Activated T-cell treated with anti-CD3 and anti-CD28 coated beads, Interleukin-2, amount 50 U/mL, for 72 hours (primary cell): ENCODE measurements around the gene MLKL. TPM values are rescaled to one million over a fixed set of nuclear protein-coding genes. Genes with fewer than 3 reads are reported as not detected.

Source experiments
- ATAC-seq, 2 donors: fragments of 150-1000 bp; cut with Tn5 transposase; replicated peaks in 1 of 2; 2 replicates each; pipeline ENCODE4 v1.10.0; 2021; ENCODE audit warnings: moderate library complexity in 2 of 2, mild to moderate bottlenecking in 1 of 2
- DNase-seq, 2 donors: peaks; one replicate each; pipeline ENCODE4 v3.0.0; 2021 to 2022; ENCODE audit warnings: mixed read lengths in 1 of 2
- H3K27ac Mint-ChIP-seq: one replicate; pipeline ENCODE4 v1.8.0; 2022; ENCODE audit warnings: mild to moderate bottlenecking, moderate library complexity, mixed read lengths
- H3K27me3 Mint-ChIP-seq: one replicate; pipeline ENCODE4 v1.8.0; 2022; ENCODE audit warnings: low read depth, mixed read lengths
- H3K36me3 Mint-ChIP-seq, 2 donors: one replicate each; pipeline ENCODE4 v1.8.0; 2022; ENCODE audit warnings: mixed read lengths in 2 of 2, mild to moderate bottlenecking in 1 of 2; ENCODE audit not compliant: insufficient read depth in 2 of 2
- H3K4me1 Mint-ChIP-seq: one replicate; pipeline ENCODE4 v1.8.0; 2022; ENCODE audit warnings: low read depth, mixed read lengths
- H3K4me3 Mint-ChIP-seq, 2 donors: one replicate each; pipeline ENCODE4 v1.8.0; 2022; ENCODE audit warnings: mild to moderate bottlenecking in 2 of 2, mixed read lengths in 2 of 2, moderate library complexity in 2 of 2
- H3K9me3 Mint-ChIP-seq, 2 donors: one replicate each; pipeline ENCODE4 v1.8.0; 2022; ENCODE audit warnings: mixed read lengths in 2 of 2
- total RNA-seq, 2 donors: library from RNA; stranded (reverse); gene quantifications; one replicate each; pipeline ENCODE4 v1.2.3, GENCODE V29; 2022

MLKL gene
- total RNA-seq, 2 donors from 2014 or later = 16.9 to 23.2 TPM

DNA sequence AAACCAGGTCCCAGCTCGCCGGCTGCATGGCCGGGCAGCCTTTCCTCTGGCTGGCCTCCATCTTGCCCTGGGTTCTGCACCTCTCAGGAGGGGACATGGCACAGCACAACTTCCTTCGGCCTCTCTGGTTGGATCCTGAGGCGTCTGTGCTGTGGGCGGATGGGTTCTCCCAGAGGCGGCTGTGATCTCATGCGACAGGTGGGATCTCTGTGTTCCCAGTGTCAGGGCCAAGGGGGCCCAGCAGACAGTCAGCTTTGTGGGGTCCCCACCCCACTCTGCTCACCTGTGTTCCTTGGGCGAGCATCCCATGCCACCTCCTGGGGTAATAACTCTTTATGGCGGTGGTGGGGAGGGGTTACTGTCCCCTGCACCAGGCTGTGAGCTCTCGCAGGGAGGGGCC is 38.2 kb upstream of the MLKL start:
- Mint-ChIP-seq H3K36me3 (no peaks in the 10 kb centered on the region), H3K27me3 (no peaks in the 10 kb centered on the region), H3K4me1 (peaks cover 5% of the 10 kb centered on the region), H3K4me3 (no peak overlapping the region), H3K9me3 (no peaks in the 10 kb centered on the region), H3K27ac (no peak overlapping the region)
- no peak for DNase-seq
- ATAC-seq = no peak

DNA sequence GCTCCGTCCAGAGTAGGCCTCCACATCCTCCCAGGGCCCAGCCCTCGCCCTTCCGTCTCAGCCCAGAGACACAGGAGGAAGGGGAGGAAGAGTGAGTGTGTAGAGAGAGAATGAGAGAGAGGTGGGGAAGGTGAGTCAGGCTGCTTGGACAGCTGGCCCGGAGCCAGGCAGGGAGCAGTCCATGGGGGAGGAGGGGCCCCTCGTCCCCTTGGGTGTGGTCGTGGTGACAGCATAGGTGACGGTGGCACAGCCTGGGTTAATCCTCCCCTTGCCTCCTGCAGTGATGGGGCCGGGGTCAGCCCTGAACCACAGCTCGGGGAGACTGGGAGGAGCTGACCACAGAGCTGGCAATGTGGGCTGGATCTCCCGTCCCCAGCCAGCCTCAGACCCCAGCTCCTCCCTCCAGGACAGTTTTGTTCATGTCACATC is 37.5 kb upstream of the MLKL start:
- no peak overlapping the region for H3K27ac Mint-ChIP-seq
- no peak overlapping the region for H3K4me3 Mint-ChIP-seq
- H3K9me3 Mint-ChIP-seq = no peaks in the 10 kb centered on the region
- H3K4me1 Mint-ChIP-seq = peaks cover 5% of the 10 kb centered on the region
- no peaks in the 10 kb centered on the region for H3K36me3 Mint-ChIP-seq
- DNase-seq (no peak), ATAC-seq (peak in 1 of 2 donors; percentile 21)
- H3K27me3 Mint-ChIP-seq = no peaks in the 10 kb centered on the region

DNA sequence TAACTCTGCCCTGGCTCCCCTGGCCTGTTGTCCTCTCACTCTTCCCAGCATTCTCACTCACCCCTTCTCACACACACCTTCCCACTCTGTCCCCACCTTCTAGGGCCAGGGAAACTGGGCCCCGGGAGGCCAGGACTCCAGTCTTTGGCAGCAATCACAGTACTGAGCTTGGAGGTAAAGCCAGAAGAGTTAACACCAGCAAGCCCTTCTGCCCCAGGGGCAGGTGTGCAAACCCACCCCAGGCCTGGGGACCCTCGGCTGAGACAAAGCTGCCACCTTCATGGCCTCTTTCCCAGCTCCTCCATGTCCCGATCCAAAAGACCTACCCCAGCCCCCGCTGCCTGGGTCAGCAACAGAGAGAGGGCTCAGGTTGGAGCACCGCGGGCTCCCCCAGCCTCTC is 36.9 kb upstream of the MLKL start:
- Mint-ChIP-seq H3K27me3 (no peaks in the 10 kb centered on the region), H3K9me3 (no peaks in the 10 kb centered on the region), H3K4me3 (no peak overlapping the region), H3K36me3 (no peaks in the 10 kb centered on the region), H3K27ac (no peak overlapping the region), H3K4me1 (peaks cover 5% of the 10 kb centered on the region)
- DNase-seq (no peak), ATAC-seq (no peak)

DNA sequence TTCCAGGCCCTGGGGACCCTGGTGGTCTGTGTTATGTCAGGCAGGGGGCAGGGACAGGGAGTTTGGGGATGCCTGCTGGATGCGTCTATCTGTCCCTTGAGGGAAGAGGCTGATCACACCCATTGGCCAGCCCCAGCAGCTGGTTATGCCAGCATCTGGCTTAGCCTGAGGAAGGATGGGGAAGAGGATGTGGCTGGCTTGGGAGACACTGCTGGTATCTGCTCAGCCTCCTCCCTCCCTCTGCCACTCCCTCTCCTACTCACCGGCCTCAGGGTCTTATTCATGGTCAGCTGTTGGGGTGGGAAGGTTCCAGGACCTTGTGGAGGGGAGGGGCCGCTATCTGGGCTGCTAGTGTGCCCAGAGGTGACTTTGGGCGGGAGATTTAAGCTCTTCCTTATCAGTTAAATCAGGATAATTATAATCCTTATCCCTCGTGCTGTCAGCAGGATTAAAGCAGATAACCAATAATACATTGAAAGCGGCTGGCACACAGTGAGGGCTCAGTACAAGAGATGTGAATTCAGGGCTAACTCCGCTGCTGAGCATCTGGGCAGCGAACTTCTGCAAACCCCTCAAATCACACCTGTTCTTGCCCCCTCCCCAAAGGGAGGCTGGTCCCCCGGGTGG is 36.0 kb upstream of the MLKL start:
- H3K4me1 Mint-ChIP-seq = peaks cover 5% of the 10 kb centered on the region
- H3K27ac Mint-ChIP-seq = no peak overlapping the region
- H3K4me3 Mint-ChIP-seq = no peak overlapping the region
- no peaks in the 10 kb centered on the region for H3K9me3 Mint-ChIP-seq
- no peaks in the 10 kb centered on the region for H3K27me3 Mint-ChIP-seq
- DNase-seq (no peak), ATAC-seq (no peak)
- H3K36me3 Mint-ChIP-seq = no peaks in the 10 kb centered on the region

DNA sequence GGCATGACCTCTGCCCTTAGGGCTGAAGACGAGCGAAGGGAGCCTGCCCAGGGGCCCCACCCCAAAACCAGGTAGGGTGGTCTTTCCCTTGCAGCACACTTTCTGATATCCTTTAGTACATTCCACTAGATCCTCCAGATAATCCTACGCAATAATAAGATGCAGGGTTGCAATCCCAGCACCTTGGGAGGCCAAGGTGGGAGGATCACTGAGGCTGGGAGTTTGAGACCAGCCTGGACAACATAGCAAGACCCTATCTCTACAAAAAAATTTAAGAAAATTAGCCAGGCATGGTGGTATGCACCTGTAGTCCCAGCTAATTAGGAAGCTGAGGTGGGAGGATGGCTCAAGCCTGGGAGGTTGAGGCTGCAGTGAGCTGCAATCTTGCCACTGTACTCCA is 34.9 kb upstream of the MLKL start:
- ATAC-seq (no peak), DNase-seq (no peak)
- Mint-ChIP-seq H3K27me3 (no peaks in the 10 kb centered on the region), H3K27ac (no peak overlapping the region), H3K36me3 (no peaks in the 10 kb centered on the region), H3K4me1 (peaks cover 5% of the 10 kb centered on the region), H3K4me3 (no peak overlapping the region), H3K9me3 (no peaks in the 10 kb centered on the region)

DNA sequence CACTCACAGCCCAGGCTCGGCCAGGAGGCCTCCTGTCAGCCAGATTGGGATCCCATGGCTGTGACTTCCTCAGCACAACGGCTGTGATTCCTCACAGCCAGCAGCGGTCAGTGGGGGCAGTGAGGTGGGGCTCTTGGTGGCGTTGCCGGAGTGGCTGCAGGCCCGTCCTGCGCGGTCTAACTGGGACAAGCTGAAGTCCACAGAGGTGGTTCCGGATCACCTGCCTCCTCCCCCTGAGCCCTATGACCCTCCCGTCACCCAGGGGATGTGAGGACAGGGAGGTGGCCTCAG is 34.4 kb upstream of the MLKL start:
- Mint-ChIP-seq H3K4me1 (peaks cover 4% of the 10 kb centered on the region), H3K9me3 (no peaks in the 10 kb centered on the region), H3K4me3 (no peak overlapping the region), H3K36me3 (no peaks in the 10 kb centered on the region), H3K27ac (no peak overlapping the region), H3K27me3 (no peaks in the 10 kb centered on the region)
- DNase-seq (no peak), ATAC-seq (no peak)

DNA sequence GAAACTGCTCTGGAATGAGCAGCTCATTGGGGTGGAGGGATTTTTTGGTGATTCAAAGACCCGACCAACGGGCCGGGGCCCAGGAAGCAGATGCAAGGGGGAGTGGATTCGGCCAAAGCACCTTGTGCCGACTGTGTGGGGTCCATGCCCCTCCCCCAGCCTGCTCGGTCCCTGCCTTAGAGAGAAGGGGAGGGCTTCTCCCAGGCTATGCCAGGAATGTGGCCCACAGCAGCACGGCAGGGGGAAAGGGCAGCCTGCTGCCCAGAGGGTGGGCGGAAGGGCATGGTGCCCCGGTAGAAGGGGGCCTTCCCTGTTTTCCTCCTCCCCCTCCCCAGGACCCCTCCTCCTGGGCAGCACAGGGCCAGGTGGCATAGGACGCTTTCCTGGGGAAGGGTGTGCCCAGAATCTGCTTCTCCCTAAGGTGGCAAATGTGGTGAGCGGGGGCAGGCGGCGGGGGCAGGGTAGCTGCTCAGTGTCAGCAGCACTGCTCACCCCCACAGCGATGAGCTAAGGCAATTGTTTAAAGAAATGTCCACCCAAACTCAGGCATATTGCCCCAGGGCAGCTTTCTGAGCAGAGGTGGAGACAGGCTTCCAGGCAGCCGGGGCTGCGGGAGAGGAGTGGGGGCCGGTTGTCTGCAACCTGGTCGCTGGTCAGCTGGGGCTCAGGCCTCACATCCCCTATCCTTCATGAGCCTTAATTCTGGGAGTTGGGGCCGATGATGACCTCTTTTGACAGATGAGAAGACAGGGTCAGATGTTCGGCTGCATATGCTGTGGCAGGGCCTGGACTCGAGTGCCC is 33.9 kb upstream of the MLKL start:
- Mint-ChIP-seq H3K27me3 (no peaks in the 10 kb centered on the region), H3K4me3 (no peak overlapping the region), H3K4me1 (peaks cover 2% of the 10 kb centered on the region), H3K9me3 (no peaks in the 10 kb centered on the region), H3K27ac (no peak overlapping the region), H3K36me3 (no peaks in the 10 kb centered on the region)
- ATAC-seq (no peak), DNase-seq (no peak)

DNA sequence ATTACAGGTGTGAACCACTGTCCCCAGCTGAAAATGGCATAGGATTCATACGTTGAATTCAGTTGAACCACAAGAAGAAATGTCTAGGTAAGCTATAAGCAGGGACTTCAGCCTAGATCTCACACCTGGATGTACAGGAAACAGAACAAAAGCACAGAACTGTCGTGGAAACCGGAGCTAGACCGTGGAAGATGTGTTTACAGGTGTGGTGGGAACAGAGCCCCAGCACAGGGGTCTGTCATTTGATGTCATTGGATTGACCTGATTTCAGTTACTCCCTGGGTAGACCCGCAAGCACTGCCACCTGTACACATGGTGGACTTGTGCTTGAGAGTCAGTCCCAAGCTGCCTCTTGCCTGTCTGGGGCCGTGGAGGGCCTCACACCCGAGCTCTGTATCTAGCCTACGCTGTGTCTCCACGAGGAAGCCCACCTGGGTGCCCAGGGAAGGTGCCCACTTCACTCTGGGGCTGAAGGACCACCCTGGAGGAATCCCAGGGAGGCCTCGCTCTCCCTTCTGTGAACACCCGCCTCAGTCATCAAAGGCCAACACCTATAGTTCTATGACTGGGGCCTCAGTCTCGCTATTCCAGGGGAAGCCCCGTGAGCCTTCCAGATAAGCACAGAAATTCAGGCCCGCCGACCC is 32.2 kb upstream of the MLKL start:
- DNase-seq (no peak), ATAC-seq (no peak)
- H3K9me3 Mint-ChIP-seq = no peaks in the 10 kb centered on the region
- no peak overlapping the region for H3K27ac Mint-ChIP-seq
- no peaks in the 10 kb centered on the region for H3K36me3 Mint-ChIP-seq
- H3K27me3 Mint-ChIP-seq = no peaks in the 10 kb centered on the region
- no peak overlapping the region for H3K4me3 Mint-ChIP-seq
- H3K4me1 Mint-ChIP-seq = peaks cover 5% of the 10 kb centered on the region

DNA sequence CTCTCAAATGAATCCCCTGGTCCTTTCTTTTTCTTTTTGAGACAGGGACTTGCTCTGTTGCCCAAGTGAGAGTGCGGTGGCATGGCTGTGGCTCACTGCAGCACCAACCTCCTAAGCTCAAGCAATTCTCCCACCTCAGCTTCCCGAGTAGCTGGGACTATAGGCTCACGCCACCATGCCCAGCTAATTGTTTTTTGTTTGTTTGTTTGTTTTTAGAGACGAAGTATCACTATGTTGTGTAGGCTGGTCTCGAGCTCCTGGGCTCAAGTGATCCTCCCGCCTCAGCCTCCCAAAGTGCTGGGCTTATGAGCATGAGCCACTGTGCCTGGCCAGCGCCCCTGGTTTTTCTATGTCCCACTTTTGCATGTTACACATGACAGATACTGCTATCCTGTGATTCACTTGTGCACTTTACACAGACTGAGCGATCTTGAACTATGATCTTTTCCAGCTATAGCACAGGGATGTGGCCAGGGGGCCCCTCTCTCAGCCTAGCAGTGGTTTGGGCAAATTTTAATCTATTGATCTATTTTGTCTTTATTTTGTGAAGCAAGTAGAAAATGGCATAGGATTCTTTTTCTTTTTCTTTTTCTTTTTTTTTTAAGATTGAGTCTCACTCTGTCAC is 31.3 kb upstream of the MLKL start:
- peaks cover 5% of the 10 kb centered on the region for H3K4me1 Mint-ChIP-seq
- DNase-seq = no peak
- H3K27me3 Mint-ChIP-seq = no peaks in the 10 kb centered on the region
- no peak overlapping the region for H3K4me3 Mint-ChIP-seq
- no peak overlapping the region for H3K27ac Mint-ChIP-seq
- ATAC-seq = no peak
- peaks cover 0 to 2% of the 10 kb centered on the region in 2 donors for H3K9me3 Mint-ChIP-seq
- no peaks in the 10 kb centered on the region for H3K36me3 Mint-ChIP-seq

DNA sequence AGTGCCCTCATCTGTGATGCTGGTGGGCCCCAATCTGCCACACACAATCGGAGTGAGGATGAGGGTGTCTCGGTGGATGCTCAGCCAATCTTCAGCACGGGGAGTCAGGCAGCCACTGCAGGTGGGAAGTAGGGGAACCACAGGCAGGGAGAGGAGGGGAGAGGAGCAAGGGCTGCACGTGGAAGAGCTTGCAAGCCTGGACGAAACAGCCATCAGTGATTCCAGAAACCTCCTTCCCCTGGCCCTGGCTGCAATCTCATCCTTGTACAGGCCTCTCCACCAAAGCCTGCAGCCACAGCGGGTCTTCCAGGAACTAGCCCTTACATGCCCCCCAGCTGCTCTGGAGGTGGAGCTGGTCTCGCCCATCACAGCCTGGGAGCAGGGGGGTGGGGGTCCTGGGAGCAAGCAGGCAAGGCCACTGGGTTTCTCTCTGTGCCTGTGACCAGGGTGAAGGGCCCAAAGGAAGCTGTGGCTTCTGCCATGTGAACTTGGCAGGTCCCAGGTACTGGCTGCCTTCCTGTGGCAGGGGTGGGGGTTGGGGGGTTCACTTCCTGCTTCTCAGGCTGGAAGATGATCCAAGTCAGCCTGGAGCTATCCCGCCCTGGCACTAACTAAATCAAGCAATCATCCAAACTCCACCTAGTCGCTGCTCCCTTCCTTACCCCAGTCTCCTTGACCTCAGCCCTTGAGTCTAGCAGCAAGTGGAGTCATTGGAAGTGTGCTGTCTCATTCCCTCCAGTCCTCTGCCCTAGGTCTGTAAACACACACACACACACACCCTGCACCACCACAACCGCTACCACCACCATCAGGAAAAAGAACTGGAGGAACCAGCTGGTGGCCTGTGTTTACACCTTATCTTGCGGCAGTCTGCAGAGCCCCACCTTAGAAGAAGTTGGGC is 29.4 kb upstream of the MLKL start:
- peaks cover 5% of the 10 kb centered on the region for H3K4me1 Mint-ChIP-seq
- peaks cover 2 to 3% of the 10 kb centered on the region in 2 donors for H3K36me3 Mint-ChIP-seq
- no peak overlapping the region for H3K4me3 Mint-ChIP-seq
- ATAC-seq = no peak
- no peak overlapping the region for H3K27ac Mint-ChIP-seq
- DNase-seq = no peak
- no peaks in the 10 kb centered on the region for H3K27me3 Mint-ChIP-seq
- peaks cover 0 to 6% of the 10 kb centered on the region in 2 donors for H3K9me3 Mint-ChIP-seq

DNA sequence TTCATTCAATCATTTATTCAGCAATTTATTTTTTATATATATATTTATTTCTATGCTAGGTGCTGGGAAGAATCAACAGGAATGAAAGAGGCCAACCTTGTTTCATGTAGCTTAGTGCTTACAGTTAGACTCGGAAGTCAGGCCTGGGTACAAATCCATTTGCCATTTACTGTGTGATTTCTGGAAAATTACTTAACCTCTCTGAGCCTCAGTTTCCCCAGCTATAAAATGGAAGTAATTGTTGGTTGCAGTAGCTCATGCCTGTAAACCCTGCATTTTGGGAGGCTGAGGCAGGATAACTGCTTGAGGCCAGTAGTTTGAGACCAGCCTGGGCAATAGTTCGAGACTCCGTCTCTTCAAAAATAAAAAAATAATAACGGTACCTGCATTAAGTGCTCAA is 27.2 kb upstream of the MLKL start:
- Mint-ChIP-seq H3K36me3 (peaks cover 2 to 3% of the 10 kb centered on the region in 2 donors), H3K27ac (no peak overlapping the region), H3K4me1 (peaks cover 5% of the 10 kb centered on the region), H3K9me3 (peaks cover 0 to 6% of the 10 kb centered on the region in 2 donors), H3K27me3 (no peaks in the 10 kb centered on the region), H3K4me3 (no peak overlapping the region)
- ATAC-seq (no peak), DNase-seq (no peak)

DNA sequence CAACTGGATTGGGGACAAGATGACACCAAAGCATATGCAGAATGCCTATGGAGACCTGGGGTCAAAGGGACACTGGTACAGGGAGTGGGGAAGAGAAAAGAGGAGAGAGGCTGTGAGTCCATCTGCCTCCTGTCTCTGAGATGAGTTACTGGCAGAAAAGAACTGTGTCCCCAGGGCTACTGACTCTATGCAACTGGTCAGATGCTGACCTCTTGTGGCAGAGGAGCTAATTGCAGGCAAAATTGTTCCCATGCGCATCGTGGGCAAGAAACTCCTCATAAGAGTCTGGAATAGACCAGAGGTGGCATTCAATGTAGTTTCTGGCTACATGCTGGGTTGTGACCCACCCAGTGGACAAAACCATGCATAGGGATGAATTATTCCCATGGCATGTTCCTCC is 26.1 kb upstream of the MLKL start:
- Mint-ChIP-seq H3K9me3 (peaks cover 0 to 6% of the 10 kb centered on the region in 2 donors), H3K36me3 (peaks cover 2 to 3% of the 10 kb centered on the region in 2 donors), H3K4me3 (no peak overlapping the region), H3K27ac (no peak overlapping the region), H3K27me3 (no peaks in the 10 kb centered on the region), H3K4me1 (peaks cover 5% of the 10 kb centered on the region)
- peak in 1 of 2 donors; percentile 40 for ATAC-seq
- DNase-seq = peak; percentile 23 to 35
